ENCODE results near the gene RESP18. TPM values are rescaled to one million over a fixed set of nuclear protein-coding genes. Genes with fewer than 3 reads are reported as not detected.

Gene RESP18
- polyA plus RNA-seq, 1 of the 3 experiments (the other 2 are of a cell fraction) = not detected

- Histone ChIP-seq H3K4me1 (ENCODE audit: control insufficient read depth in 1 of 2, insufficient read depth in 2 of 2, low read depth in 1 of 2, low read length in 1 of 2) (peaks cover 0 to 7% of the 10 kb centered on the region in 2 experiments; a peak in 2 of 4 replicates), H3K36me3 (replicated peaks in 1 of 2; ENCODE audit: control insufficient read depth in 1 of 2, insufficient read depth in 2 of 2, low read length in 1 of 2) (no peaks in the 10 kb centered on the region), H3K79me2 (ENCODE audit: insufficient read depth) (no peaks in the 10 kb centered on the region), H3K4me2 (no peak overlapping the region), H3F3A (replicated peaks; ENCODE audit: insufficient read depth) (peaks cover 2% of the 10 kb centered on the region), H2AFZ (ENCODE audit: low read depth) (no peak overlapping the region), H3K27ac (ENCODE audit: low read depth in 2 of 2, low read length in 1 of 2) (no peak overlapping the region), H3K4me3 (ENCODE audit: low read depth in 2 of 2, low read length in 1 of 2) (no peak overlapping the region), H3K9ac (no peak overlapping the region), H4K20me1 (ENCODE audit: insufficient read depth) (no peaks in the 10 kb centered on the region), H3K27me3 (ENCODE audit: insufficient read depth) (no peaks in the 10 kb centered on the region), H3K9me3 (no peaks in the 10 kb centered on the region), H3K9me2 (no peaks in the 10 kb centered on the region)
- ChIA-PET CTCF (interaction anchor here (1.0 to 4.4 kb wide), 3 partner anchors 10 to 145 kb away, joined by 3 to 41 read pairs (median 3); partner anchors contain the start of gene DNPEP), POLR2A (interaction anchor here (0.6 kb wide), 1 partner anchor 46 kb away, joined by 3 read pairs; no protein-coding TSS in a partner anchor)
- 52% methylated on average over 2 of the region's 2 CpGs for WGBS (ENCODE audit: low lambda C conversion rate)
- DNase-seq = no peak
- TF ChIP-seq ZBTB33 (IDR thresholded peaks at IDR 0.05; ENCODE audit: borderline replicate concordance, low read depth) (no peak), TEAD4 (IDR thresholded peaks at IDR 0.05; ENCODE audit: borderline replicate concordance, insufficient read depth) (no peak), FOXM1 (IDR thresholded peaks at IDR 0.05; ENCODE audit: low read depth) (no peak), MXI1 (IDR thresholded peaks at IDR 0.05; ENCODE audit: low read depth, low read length) (no peak), TCF12 (IDR thresholded peaks at IDR 0.05) (no peak), NFIC (IDR thresholded peaks at IDR 0.05; ENCODE audit: borderline replicate concordance) (no peak), EZH2phosphoT487 (IDR thresholded peaks at IDR 0.05; ENCODE audit: borderline replicate concordance, low read depth) (no peak), ELF1 (IDR thresholded peaks at IDR 0.05) (no peak), USF1 (IDR thresholded peaks at IDR 0.05; ENCODE audit: borderline replicate concordance, low read depth) (no peak), MEF2A (IDR thresholded peaks at IDR 0.05; ENCODE audit: borderline replicate concordance, low read depth) (no peak)
Observed at GRCh38 chr2:219304223-219304622, 28.3 kb downstream of the RESP18 start.

- Histone ChIP-seq H3K79me2 (ENCODE audit: insufficient read depth) (no peaks in the 10 kb centered on the region), H3K9me2 (no peaks in the 10 kb centered on the region), H3K4me3 (ENCODE audit: low read depth in 2 of 2, low read length in 1 of 2) (no peak overlapping the region), H3K27me3 (ENCODE audit: insufficient read depth) (no peaks in the 10 kb centered on the region), H3K27ac (ENCODE audit: low read depth in 2 of 2, low read length in 1 of 2) (no peak overlapping the region), H3F3A (replicated peaks; ENCODE audit: insufficient read depth) (no peaks in the 10 kb centered on the region), H2AFZ (ENCODE audit: low read depth) (no peak overlapping the region), H3K9ac (no peak overlapping the region), H3K4me2 (no peak overlapping the region), H3K9me3 (no peaks in the 10 kb centered on the region), H4K20me1 (ENCODE audit: insufficient read depth) (no peaks in the 10 kb centered on the region), H3K4me1 (ENCODE audit: control insufficient read depth in 1 of 2, insufficient read depth in 2 of 2, low read depth in 1 of 2, low read length in 1 of 2) (peaks cover 0 to 6% of the 10 kb centered on the region in 2 experiments; a peak in 1 of 4 replicates), H3K36me3 (replicated peaks in 1 of 2; ENCODE audit: control insufficient read depth in 1 of 2, insufficient read depth in 2 of 2, low read length in 1 of 2) (no peaks in the 10 kb centered on the region)
- no peak for DNase-seq
- WGBS (ENCODE audit: low lambda C conversion rate) = 69% methylated on average over 6 of the region's 11 CpGs
- ChIA-PET CTCF (interaction anchor here (1.0 to 6.7 kb wide), 4 partner anchors 8 to 143 kb away, joined by 3 to 72 read pairs (median 26); partner anchors contain the start of gene DNAJB2), POLR2A (no interaction called here)
- TF ChIP-seq USF1 (IDR thresholded peaks at IDR 0.05; ENCODE audit: borderline replicate concordance, low read depth) (no peak), SMC3 (IDR thresholded peaks at IDR 0.05; ENCODE audit: low read depth, low read length) (no peak), FOXJ3 (CRISPR knock-in tag; IDR thresholded peaks at IDR 0.05) (no peak), TCF12 (IDR thresholded peaks at IDR 0.05) (no peak), IRF3 (IDR thresholded peaks at IDR 0.05; ENCODE audit: low read depth, low read length) (no peak), REST (IDR thresholded peaks at IDR 0.05; ENCODE audit: low read depth, low read length) (no peak), NRF1 (IDR thresholded peaks at IDR 0.05; ENCODE audit: low read depth, low read length) (no peak), ELF1 (IDR thresholded peaks at IDR 0.05) (no peak), TEAD4 (IDR thresholded peaks at IDR 0.05; ENCODE audit: borderline replicate concordance, insufficient read depth) (no peak), ZBTB33 (IDR thresholded peaks at IDR 0.05; ENCODE audit: borderline replicate concordance, low read depth) (no peak)
Observed at GRCh38 chr2:219302412-219302968, 30.1 kb downstream of the RESP18 start.

Data from SK-N-SH (cell line).